GM12875 (cell line): ENCODE data around the gene FAM20C.

Experiments used
- H3K4me3 ChIP-seq: one replicate; pipeline ENCODE4 v1.5.1; 2011; ENCODE audit warnings: low read depth, low read length, control low read depth
- TF ChIP-seq, protein P1 (sequence below): IDR thresholded peaks from 2 replicates; pipeline ENCODE4 v1.5.1; 2011; ENCODE audit warnings: low read depth, mild to moderate bottlenecking, control low read depth, inconsistent platforms, low read length, moderate library complexity, borderline replicate concordance; ENCODE audit not compliant: insufficient read depth

Gene FAM20C

DNA sequence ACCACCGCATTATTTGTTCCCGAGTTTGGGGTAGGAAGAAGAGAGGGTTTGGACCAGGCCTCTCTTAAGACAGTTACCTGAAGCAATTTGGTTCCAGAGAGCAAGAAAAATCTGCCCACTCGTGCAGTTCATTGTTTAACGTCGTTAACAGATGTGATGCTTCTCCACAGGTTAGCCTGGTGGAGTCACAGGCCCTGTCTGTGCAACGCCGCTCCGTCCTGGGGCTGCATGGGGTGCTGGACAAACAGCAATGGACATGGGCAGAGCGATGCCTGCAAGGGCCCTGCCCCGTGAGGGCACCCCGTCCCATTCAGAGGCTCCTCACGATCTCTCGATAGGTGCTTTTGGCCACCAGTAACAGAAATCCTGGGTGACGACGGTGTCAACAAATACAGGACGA, 107.3 kb downstream of the FAM20C start:
- no peak overlapping the region for H3K4me3 ChIP-seq
- TF ChIP-seq, protein P1, sequence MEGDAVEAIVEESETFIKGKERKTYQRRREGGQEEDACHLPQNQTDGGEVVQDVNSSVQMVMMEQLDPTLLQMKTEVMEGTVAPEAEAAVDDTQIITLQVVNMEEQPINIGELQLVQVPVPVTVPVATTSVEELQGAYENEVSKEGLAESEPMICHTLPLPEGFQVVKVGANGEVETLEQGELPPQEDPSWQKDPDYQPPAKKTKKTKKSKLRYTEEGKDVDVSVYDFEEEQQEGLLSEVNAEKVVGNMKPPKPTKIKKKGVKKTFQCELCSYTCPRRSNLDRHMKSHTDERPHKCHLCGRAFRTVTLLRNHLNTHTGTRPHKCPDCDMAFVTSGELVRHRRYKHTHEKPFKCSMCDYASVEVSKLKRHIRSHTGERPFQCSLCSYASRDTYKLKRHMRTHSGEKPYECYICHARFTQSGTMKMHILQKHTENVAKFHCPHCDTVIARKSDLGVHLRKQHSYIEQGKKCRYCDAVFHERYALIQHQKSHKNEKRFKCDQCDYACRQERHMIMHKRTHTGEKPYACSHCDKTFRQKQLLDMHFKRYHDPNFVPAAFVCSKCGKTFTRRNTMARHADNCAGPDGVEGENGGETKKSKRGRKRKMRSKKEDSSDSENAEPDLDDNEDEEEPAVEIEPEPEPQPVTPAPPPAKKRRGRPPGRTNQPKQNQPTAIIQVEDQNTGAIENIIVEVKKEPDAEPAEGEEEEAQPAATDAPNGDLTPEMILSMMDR: no peak

GRCh38 chr7:300048-300447, 107.7 kb downstream of the FAM20C start:
- TF ChIP-seq, protein P1: no peak
- no peak overlapping the region for H3K4me3 ChIP-seq

DNA sequence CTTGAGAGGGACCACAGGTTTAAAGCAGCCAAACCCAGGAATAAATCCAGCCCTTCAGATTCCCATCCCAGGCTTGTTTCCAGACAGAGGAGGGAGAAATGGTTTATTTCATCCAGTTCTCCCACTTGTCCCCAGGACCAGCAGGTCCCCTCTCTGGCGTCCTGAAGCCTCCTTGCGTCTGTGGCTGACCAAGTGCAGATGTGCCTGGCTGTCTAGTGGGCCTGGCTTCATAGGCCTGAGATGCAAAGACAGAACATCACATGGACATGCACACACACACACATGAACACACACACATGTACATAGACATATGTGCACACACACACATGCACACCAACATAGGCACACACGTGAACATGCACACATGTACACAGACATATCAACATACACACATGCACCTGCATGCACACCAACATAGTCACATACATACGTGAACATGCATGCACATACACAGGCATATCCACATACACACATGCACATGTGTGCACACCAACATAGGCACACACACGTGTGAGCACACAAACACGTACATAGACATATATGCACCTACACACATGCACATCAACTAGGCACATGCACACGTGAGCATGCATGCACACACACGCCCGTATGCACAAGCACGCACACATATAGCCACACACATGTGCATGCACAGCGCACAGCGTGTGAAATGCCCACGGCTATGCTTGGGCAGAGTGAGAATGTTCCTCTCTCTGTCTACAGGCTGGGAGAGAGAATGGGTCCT, 108.3 kb downstream of the FAM20C start:
- H3K4me3 ChIP-seq: no peak overlapping the region
- TF ChIP-seq, protein P1: no peak

GRCh38 chr7:301291-302053, 109.1 kb downstream of the FAM20C start:
- no peak overlapping the region for H3K4me3 ChIP-seq
- TF ChIP-seq, protein P1: no peak

DNA sequence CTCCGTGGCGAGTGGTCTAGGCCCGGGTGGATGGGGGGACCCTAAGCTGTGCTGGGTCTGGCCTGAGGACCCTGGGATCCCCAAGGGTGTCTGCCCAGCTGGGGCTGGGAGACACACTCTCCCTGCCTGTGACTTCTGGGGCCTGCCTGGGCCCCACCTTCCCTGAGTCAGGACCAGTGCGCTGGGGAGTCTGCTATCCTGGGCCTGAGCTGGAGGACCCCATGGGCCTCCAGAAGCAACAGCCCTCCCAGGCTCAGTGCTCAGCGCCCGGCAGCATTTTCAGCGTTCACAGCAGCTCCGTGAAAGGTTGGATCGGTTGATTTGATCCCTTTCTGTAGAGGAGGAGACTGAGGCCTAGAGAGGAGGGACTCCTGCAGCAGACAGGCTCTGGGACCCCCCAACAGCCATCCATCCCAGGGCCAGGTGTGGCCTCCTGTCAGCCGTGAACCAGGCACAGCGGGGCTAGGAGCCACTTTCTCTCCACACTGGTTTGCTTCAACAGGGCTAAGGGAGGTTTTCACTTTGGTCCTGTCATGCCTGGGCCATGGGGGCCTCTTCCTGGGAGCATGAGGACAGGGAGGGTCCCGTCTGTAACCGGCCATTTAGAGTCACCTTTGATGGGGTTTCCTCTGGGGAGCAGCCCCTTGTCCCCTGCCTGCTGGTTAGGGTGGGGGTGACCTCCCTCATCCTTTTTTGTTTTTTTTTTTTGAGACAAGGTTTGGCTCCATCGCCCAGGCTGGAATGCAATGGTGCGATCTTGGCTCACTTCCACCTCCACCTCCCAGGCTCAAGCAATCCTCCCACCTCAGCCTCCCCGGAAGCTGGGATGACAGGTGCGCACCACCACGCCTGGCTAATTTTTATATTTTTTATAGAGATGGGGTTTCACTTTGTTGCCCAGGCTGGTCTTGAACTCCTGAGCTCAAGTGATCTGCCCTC, 110.0 kb downstream of the FAM20C start:
- no peak overlapping the region for H3K4me3 ChIP-seq
- TF ChIP-seq, protein P1: no peak

GRCh38 chr7:303425-303824, 111.1 kb downstream of the FAM20C start:
- H3K4me3 ChIP-seq: no peak overlapping the region
- TF ChIP-seq, protein P1: no peak
